ENCODE measurements around the gene CYLD.

The CYLD gene

GRCh38 chr16:50796829-50797228 is 54.9 kb downstream of the CYLD start:
- no peaks in the 10 kb centered on the region for H3K9me3 ChIP-seq (ENCODE audit: control insufficient read depth, insufficient read depth, low read depth, low read length)
- CTCF ChIA-PET, result interaction anchor here (6.2 kb wide), 1 partner anchor 9 kb away, joined by 48 read pairs; no protein-coding TSS in a partner anchor

DNA sequence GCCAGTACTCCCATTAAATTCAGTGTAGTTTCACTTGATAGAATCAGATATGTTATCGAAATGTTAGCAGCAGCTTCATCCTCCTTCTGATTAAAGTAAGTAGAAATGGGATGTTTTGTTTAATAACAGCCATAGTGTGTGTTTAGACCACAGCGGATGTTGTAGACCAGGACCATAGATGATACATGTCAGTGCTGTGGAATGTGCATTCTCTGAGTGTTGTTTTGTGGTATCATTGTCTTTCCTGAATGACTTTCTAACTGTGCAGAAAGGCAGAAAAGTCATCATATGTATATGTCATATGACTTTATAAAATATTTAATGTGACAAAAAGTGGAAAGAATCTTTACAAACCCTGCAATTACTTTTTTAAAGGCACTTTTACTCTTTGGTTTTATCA is 55.6 kb downstream of the CYLD start:
- Histone ChIP-seq H3K4me1 (ENCODE audit: control insufficient read depth, insufficient read depth, low read length) (no peaks in the 10 kb centered on the region), H3K36me3 (ENCODE audit: control insufficient read depth in 2 of 2, insufficient read depth in 1 of 2, low read length in 2 of 2) (peaks cover 4 to 29% of the 10 kb centered on the region in 2 experiments), H3K9me3 (ENCODE audit: control insufficient read depth, insufficient read depth, low read depth, low read length) (no peaks in the 10 kb centered on the region), H3K4me3 (ENCODE audit: low read depth, low read length) (no peak overlapping the region), H3K27ac (ENCODE audit: extremely low read depth, low read depth, low read length) (no peak overlapping the region)
- no peak for TF ChIP-seq ZNF791 (tag by site-specific recombination; IDR thresholded peaks at IDR 0.05)
- TF ChIP-seq KLF16 (tag by site-specific recombination; IDR thresholded peaks at IDR 0.05), result no peak
- TF ChIP-seq ZNF155 (tag by site-specific recombination; IDR thresholded peaks at IDR 0.05), result no peak
- no peak for TF ChIP-seq ZNF433 (tag by site-specific recombination; IDR thresholded peaks at IDR 0.05; ENCODE audit: low read depth)
- no peak for TF ChIP-seq ZNF664 (tag by site-specific recombination; IDR thresholded peaks at IDR 0.05)
- no peak for TF ChIP-seq ZNF140 (tag by site-specific recombination; IDR thresholded peaks at IDR 0.05)
- no peak for TF ChIP-seq ZSCAN30 (tag by site-specific recombination; IDR thresholded peaks at IDR 0.05)
- no peak for TF ChIP-seq ZNF133 (tag by site-specific recombination; IDR thresholded peaks at IDR 0.05)
- TF ChIP-seq, protein P1, sequence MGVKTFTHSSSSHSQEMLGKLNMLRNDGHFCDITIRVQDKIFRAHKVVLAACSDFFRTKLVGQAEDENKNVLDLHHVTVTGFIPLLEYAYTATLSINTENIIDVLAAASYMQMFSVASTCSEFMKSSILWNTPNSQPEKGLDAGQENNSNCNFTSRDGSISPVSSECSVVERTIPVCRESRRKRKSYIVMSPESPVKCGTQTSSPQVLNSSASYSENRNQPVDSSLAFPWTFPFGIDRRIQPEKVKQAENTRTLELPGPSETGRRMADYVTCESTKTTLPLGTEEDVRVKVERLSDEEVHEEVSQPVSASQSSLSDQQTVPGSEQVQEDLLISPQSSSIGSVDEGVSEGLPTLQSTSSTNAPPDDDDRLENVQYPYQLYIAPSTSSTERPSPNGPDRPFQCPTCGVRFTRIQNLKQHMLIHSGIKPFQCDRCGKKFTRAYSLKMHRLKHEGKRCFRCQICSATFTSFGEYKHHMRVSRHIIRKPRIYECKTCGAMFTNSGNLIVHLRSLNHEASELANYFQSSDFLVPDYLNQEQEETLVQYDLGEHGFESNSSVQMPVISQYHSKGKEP (tag by site-specific recombination; IDR thresholded peaks at IDR 0.05), result no peak
- TF ChIP-seq REST (tag by site-specific recombination; IDR thresholded peaks at IDR 0.05), result no peak
- TF ChIP-seq MEIS1 (CRISPR knock-in tag; IDR thresholded peaks at IDR 0.05; ENCODE audit: borderline replicate concordance), result no peak
- TF ChIP-seq ZNF660 (tag by site-specific recombination; IDR thresholded peaks at IDR 0.05), result no peak
- TF ChIP-seq, protein P2, sequence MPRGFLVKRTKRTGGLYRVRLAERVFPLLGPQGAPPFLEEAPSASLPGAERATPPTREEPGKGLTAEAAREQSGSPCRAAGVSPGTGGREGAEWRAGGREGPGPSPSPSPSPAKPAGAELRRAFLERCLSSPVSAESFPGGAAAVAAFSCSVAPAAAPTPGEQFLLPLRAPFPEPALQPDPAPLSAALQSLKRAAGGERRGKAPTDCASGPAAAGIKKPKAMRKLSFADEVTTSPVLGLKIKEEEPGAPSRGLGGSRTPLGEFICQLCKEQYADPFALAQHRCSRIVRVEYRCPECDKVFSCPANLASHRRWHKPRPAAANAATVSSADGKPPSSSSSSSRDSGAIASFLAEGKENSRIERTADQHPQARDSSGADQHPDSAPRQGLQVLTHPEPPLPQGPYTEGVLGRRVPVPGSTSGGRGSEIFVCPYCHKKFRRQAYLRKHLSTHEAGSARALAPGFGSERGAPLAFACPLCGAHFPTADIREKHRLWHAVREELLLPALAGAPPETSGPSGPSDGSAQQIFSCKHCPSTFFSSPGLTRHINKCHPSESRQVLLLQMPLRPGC (tag by site-specific recombination; IDR thresholded peaks at IDR 0.05), result no peak
- no peak for TF ChIP-seq ZNF626 (tag by site-specific recombination; IDR thresholded peaks at IDR 0.05)
- no peak for TF ChIP-seq ZSCAN16 (tag by site-specific recombination; IDR thresholded peaks at IDR 0.05)
- no peak for TF ChIP-seq SETDB1 (IDR thresholded peaks at IDR 0.05; ENCODE audit: insufficient read length, low read length)
- ChIA-PET CTCF (interaction anchor here (0.6 to 6.2 kb wide), 3 partner anchors 9 to 135 kb away, joined by 3 to 48 read pairs (median 3); no protein-coding TSS in a partner anchor), POLR2A (no interaction called here)

More at GRCh38 chr16:50796829-50797228, 54.9 kb downstream of the CYLD start:
- POLR2A ChIA-PET, result no interaction called here
- TF ChIP-seq ZIC2 (tag by site-specific recombination; IDR thresholded peaks at IDR 0.05), result no peak
- TF ChIP-seq ZNF292 (tag by site-specific recombination; IDR thresholded peaks at IDR 0.05; ENCODE audit: borderline replicate concordance, low read depth), result no peak
- TF ChIP-seq ZNF423 (tag by site-specific recombination; IDR thresholded peaks at IDR 0.05), result no peak
- TF ChIP-seq, protein P1 (tag by site-specific recombination; IDR thresholded peaks at IDR 0.05), result no peak
- no peak for TF ChIP-seq RBAK (tag by site-specific recombination; IDR thresholded peaks at IDR 0.05)
- TF ChIP-seq GLIS2 (tag by site-specific recombination; IDR thresholded peaks at IDR 0.05), result no peak
- TF ChIP-seq ZNF274 (IDR thresholded peaks at IDR 0.05; ENCODE audit: low read length), result no peak
- TF ChIP-seq ZNF274 (tag by site-specific recombination; IDR thresholded peaks at IDR 0.05; ENCODE audit: borderline replicate concordance), result no peak
- TF ChIP-seq ZNF138 (tag by site-specific recombination; IDR thresholded peaks at IDR 0.05; ENCODE audit: borderline replicate concordance), result no peak
- TF ChIP-seq ZNF133 (tag by site-specific recombination; IDR thresholded peaks at IDR 0.05), result no peak
- TF ChIP-seq GLI2 (tag by site-specific recombination; IDR thresholded peaks at IDR 0.05; ENCODE audit: borderline replicate concordance, low read depth), result no peak
- no peak for TF ChIP-seq SP2 (tag by site-specific recombination; IDR thresholded peaks at IDR 0.05)
- no peak for TF ChIP-seq ZFP41 (tag by site-specific recombination; IDR thresholded peaks at IDR 0.05; ENCODE audit: borderline replicate concordance)
- TF ChIP-seq ZSCAN30 (tag by site-specific recombination; IDR thresholded peaks at IDR 0.05), result no peak
- TF ChIP-seq ZNF416 (tag by site-specific recombination; IDR thresholded peaks at IDR 0.05), result no peak
- TF ChIP-seq, protein P3, sequence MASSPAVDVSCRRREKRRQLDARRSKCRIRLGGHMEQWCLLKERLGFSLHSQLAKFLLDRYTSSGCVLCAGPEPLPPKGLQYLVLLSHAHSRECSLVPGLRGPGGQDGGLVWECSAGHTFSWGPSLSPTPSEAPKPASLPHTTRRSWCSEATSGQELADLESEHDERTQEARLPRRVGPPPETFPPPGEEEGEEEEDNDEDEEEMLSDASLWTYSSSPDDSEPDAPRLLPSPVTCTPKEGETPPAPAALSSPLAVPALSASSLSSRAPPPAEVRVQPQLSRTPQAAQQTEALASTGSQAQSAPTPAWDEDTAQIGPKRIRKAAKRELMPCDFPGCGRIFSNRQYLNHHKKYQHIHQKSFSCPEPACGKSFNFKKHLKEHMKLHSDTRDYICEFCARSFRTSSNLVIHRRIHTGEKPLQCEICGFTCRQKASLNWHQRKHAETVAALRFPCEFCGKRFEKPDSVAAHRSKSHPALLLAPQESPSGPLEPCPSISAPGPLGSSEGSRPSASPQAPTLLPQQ (tag by site-specific recombination; IDR thresholded peaks at IDR 0.05), result no peak
- Histone ChIP-seq H3K4me3 (ENCODE audit: low read depth, low read length) (no peak overlapping the region), H3K27ac (ENCODE audit: extremely low read depth, low read depth, low read length) (no peak overlapping the region), H3K36me3 (ENCODE audit: control insufficient read depth in 2 of 2, insufficient read depth in 1 of 2, low read length in 2 of 2) (peaks cover 4 to 32% of the 10 kb centered on the region in 2 experiments), H3K4me1 (ENCODE audit: control insufficient read depth, insufficient read depth, low read length) (no peaks in the 10 kb centered on the region)

All from HEK293 (cell line).